Type B pancreatic cell (in vitro differentiated cells): ENCODE data around the gene NR1H2. TPM values are rescaled to one million over a fixed set of nuclear protein-coding genes. Genes with fewer than 3 reads are reported as not detected.
"Not testable (repeated sequence)": the region's sequence is repeated elsewhere in the genome, so short reads cannot be mapped to it uniquely, and the experiment has no call there.

Experiments
- DNase-seq: peaks from one replicate; pipeline ENCODE4 v3.0.0; 2021; ENCODE audit warnings: mixed read lengths; ENCODE audit not compliant: unreplicated experiment; ENCODE audit errors: extremely low spot score
- H3K27ac Mint-ChIP-seq: 2 replicates; pipeline ENCODE4 v1.8.0; 2021; ENCODE audit warnings: mild to moderate bottlenecking, mixed read lengths
- H3K27me3 Mint-ChIP-seq: 2 replicates; pipeline ENCODE4 v1.8.0; 2021; ENCODE audit warnings: mixed read lengths
- H3K36me3 Mint-ChIP-seq: 2 replicates; pipeline ENCODE4 v1.8.0; 2021; ENCODE audit warnings: mixed read lengths
- H3K4me1 Mint-ChIP-seq: one replicate; pipeline ENCODE4 v1.8.0; 2021; ENCODE audit warnings: mixed read lengths; ENCODE audit not compliant: unreplicated experiment
- H3K4me3 Mint-ChIP-seq: 2 replicates; pipeline ENCODE4 v1.8.0; 2021; ENCODE audit warnings: mild to moderate bottlenecking, mixed read lengths
- H3K9me3 Mint-ChIP-seq: 2 replicates; pipeline ENCODE4 v1.8.0; 2021; ENCODE audit warnings: mixed read lengths
- total RNA-seq: library from RNA; stranded (reverse); gene quantifications from 2 replicates; pipeline ENCODE4 v1.2.1, GENCODE V29; 2021; ENCODE audit warnings: low replicate concordance
- TF ChIP-seq, protein P1 (sequence below): fragments of 200-600 bp; sonication (generic); conservative IDR thresholded peaks from 2 replicates; pipeline ENCODE4 v1.5.0; 2021; ENCODE audit warnings: antibody characterized with exemption, mild to moderate bottlenecking

Gene NR1H2
- total RNA-seq, 1 donor from 2014 or later = 30.3 TPM

DNA sequence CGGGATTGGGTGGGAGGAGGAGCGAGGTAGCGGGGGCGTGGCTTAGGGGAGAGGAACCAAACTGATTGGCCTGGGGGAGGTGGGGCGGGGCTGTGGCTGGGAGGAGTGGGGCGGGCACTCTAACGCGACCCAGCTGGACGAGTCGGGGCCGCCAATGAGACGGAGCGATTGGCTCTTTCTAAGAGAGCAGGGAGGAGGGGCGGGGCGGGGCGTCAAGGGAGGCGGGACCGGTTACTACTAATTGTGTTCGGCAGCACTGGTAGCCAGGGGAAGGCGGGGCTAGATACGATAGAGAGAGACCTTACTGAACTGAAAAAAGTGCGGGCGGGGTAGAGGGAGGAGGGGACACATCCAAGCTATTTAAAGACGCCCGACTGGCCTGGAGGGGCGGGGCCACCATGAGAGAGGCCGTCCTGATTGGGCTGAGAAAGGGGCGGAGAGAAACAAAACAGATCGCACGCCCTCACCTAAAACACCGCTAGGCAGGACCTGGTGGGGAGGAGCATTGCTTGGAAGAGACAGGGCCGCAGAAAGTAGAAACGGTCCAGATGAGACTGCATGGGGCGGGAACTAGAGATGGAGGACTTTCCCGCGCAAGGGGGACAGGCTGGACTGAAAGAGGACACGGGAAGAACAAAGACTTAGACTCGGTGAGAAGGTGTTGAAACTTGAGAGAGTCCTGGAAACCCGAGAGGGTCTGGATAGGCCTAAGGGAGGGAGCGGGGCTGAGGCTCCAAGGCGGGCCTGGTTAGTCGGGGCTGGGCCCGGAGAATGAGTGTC lies 46.9 kb upstream of the NR1H2 start, which contains the start of gene KCNC3:
Gene KCNC3, minus strand, starts transcription at position 232 of the 780 bp plus-strand sequence. CDS start 295 bp downstream, outside the sequence.
- Mint-ChIP-seq H3K4me3 (peak within 1 kb of the TSS; percentile 92), H3K27ac (peak within 1 kb of the TSS; percentile 97), H3K4me1 (peaks cover 31% of the 10 kb centered on the region), H3K9me3 (no peaks in the 10 kb centered on the region), H3K27me3 (peaks cover 46% of the 10 kb centered on the region), H3K36me3 (no peaks in the 10 kb centered on the region)
- peak; percentile 99 for DNase-seq
- TF ChIP-seq, protein P1, sequence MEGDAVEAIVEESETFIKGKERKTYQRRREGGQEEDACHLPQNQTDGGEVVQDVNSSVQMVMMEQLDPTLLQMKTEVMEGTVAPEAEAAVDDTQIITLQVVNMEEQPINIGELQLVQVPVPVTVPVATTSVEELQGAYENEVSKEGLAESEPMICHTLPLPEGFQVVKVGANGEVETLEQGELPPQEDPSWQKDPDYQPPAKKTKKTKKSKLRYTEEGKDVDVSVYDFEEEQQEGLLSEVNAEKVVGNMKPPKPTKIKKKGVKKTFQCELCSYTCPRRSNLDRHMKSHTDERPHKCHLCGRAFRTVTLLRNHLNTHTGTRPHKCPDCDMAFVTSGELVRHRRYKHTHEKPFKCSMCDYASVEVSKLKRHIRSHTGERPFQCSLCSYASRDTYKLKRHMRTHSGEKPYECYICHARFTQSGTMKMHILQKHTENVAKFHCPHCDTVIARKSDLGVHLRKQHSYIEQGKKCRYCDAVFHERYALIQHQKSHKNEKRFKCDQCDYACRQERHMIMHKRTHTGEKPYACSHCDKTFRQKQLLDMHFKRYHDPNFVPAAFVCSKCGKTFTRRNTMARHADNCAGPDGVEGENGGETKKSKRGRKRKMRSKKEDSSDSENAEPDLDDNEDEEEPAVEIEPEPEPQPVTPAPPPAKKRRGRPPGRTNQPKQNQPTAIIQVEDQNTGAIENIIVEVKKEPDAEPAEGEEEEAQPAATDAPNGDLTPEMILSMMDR = peak; percentile 22

GRCh38 chr19:50329926-50330294 lies 46.3 kb upstream of the NR1H2 start:
- Mint-ChIP-seq H3K27ac (peak overlapping the region; percentile 97), H3K27me3 (peaks cover 41% of the 10 kb centered on the region), H3K4me3 (peak overlapping the region; percentile 92), H3K4me1 (peaks cover 31% of the 10 kb centered on the region)
- H3K36me3 Mint-ChIP-seq, DNase-seq, H3K9me3 Mint-ChIP-seq: not testable (repeated sequence)

DNA sequence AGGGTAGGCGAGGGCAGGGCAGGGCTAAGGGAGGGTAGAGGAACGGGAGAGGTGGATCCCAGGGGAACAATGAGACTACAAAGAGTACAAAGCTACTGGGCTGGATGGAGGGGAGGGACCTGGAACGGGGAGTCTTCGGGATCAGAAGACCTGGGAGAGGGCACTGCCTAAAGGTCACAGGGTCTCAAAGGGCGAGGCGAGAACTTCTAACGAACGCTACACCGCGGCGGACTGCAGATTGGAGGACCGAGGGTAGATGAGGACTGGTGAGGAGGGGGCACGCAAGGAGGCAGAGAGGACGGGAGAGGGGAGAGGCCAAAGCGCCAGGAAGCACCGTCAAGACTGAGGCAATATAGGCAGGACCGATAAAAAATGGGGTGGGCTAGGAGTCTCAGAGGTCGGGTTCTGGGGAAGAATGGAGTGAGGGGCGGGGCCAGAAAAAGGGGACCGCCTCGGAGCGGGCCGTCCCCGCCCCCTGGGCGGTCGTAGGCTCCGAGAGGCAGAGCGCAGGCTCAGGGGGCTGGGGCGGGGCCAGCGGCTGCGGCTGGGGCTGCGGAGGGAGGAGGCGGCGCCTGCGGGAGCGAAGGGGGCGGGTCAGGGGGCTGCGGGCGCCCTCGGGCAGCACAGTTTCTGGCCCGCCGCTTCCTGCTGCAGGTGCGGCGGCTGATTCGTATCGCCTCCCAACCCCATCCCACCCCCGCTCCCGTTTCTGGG lies 45.7 kb upstream of the NR1H2 start:
- TF ChIP-seq, protein P1 = no peak
- Mint-ChIP-seq H3K27ac (peak overlapping the region; percentile 97), H3K4me1 (peaks cover 35% of the 10 kb centered on the region), H3K27me3 (peaks cover 40% of the 10 kb centered on the region), H3K4me3 (peak overlapping the region; percentile 92), H3K36me3 (peaks cover 5% of the 10 kb centered on the region), H3K9me3 (peaks cover 5% of the 10 kb centered on the region)
- peak; percentile 91 for DNase-seq

DNA sequence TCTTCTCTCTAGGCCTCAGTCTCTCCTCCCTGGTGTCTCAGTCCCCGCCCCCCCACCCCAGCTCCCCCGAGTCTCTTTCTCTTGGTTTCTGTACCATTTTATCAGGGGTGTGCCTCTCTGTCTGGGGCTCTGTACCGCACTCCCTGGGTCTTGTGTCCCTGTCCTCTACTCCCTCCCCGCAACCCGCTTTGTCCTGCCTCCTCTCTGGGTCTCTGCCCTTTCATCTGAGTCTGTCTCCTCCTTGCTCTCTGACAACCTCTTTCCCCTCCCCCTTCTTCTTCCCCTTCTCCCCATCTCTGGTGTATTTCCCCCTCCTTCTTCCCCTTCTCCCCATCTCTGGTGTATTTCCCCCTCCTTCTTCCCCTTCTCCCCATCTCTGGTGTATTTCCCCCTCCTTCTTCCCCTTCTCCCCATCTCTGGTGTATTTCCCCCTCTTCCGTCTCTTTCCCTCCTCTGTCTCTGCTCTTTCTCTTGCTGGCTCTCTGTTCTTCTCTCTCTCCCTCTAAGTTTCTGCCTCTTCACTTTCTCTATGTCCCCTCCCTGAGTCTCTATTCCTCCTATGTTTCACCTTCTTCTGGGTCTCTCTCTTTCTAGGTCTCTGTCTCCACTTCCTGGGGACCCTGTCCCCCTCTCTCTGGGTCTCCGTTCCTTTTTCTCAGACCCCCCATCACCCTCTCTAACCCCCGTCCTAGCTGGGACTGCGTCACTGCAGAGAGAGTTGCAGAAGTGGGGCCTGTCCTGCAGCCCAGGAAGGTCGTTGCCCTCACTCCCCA lies 44.9 kb upstream of the NR1H2 start:
- H3K9me3 Mint-ChIP-seq = peaks cover 9% of the 10 kb centered on the region
- H3K4me3 Mint-ChIP-seq = peak overlapping the region; percentile 91
- H3K36me3 Mint-ChIP-seq = peaks cover 8% of the 10 kb centered on the region
- H3K4me1 Mint-ChIP-seq = peaks cover 38% of the 10 kb centered on the region
- H3K27me3 Mint-ChIP-seq = peaks cover 34% of the 10 kb centered on the region
- H3K27ac Mint-ChIP-seq = peak overlapping the region; percentile 97
- TF ChIP-seq, protein P1 = no peak
- no peak for DNase-seq

GRCh38 chr19:50331994-50332243 lies 44.3 kb upstream of the NR1H2 start:
- Mint-ChIP-seq H3K27ac (peak overlapping the region; percentile 97), H3K4me3 (peak overlapping the region; percentile 91), H3K27me3 (peaks cover 29% of the 10 kb centered on the region), H3K9me3 (peaks cover 9% of the 10 kb centered on the region), H3K4me1 (peaks cover 33% of the 10 kb centered on the region), H3K36me3 (peaks cover 8% of the 10 kb centered on the region)
- DNase-seq = no peak
- TF ChIP-seq, protein P1 = no peak
